Islet of Langerhans (tissue), 1 donor: ENCODE results near the gene C16orf82.

Source experiments
- FAIRE-seq: peaks from one replicate; lab custom pipeline; 2011; peaks lifted over from hg19 to GRCh38; lab: Jason Lieb, UNC

The C16orf82 gene

GRCh38 chr16:27096375-27096774, 29.6 kb downstream of the C16orf82 start:
- FAIRE-seq, result no peak

DNA sequence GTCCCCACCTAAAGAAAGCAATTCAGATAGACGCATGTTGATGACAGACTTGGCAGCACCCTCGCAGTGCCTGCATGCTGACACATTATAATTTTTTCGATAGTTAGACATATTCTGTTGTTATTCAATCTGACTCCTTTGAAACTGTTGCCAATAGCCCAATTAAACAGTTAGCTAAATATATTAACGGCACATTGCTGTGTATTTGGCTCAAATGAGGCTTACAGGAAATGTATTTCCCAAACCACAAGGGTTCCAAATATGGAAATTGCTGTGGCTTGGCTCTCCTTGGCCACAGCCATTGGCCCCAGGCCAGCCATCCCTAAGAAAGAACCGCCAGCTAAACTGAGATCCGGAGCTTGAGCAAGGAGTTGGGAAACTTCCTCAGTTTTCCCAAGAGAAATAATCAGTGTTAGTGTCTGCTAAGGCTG, 31.1 kb downstream of the C16orf82 start:
- FAIRE-seq, result no peak

DNA sequence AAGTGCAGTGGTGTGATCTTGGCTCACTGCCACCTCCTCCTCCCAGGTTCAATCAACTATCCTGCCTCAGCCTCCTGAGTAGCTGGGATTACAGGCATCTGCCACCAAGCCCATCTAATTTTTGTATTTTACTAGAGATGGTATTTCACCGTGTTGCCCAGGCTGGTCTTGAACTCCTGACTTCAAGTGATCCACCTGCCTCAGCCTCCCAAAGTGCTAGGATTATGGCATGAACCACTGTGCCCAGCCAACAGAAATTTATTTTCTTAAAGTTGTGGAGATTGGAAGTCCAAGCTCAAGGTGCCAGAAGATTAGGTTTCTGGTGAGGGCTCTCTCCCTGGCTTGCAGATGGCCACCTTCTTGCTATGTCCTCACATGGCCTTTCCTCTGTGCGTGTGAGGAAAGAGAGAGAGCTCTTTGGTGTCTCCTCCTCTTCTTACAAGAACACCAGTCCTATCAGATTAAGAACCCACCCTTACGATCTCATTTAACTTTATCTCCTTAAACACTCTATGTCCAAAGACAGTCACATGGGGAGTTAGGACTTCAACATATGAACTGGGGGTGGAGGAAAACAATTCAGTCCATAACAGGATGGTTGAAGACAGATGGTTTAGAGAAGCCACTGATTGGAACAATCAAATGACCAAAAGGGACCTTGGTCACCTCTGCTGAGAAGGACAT, 31.8 kb downstream of the C16orf82 start:
- no peak for FAIRE-seq

DNA sequence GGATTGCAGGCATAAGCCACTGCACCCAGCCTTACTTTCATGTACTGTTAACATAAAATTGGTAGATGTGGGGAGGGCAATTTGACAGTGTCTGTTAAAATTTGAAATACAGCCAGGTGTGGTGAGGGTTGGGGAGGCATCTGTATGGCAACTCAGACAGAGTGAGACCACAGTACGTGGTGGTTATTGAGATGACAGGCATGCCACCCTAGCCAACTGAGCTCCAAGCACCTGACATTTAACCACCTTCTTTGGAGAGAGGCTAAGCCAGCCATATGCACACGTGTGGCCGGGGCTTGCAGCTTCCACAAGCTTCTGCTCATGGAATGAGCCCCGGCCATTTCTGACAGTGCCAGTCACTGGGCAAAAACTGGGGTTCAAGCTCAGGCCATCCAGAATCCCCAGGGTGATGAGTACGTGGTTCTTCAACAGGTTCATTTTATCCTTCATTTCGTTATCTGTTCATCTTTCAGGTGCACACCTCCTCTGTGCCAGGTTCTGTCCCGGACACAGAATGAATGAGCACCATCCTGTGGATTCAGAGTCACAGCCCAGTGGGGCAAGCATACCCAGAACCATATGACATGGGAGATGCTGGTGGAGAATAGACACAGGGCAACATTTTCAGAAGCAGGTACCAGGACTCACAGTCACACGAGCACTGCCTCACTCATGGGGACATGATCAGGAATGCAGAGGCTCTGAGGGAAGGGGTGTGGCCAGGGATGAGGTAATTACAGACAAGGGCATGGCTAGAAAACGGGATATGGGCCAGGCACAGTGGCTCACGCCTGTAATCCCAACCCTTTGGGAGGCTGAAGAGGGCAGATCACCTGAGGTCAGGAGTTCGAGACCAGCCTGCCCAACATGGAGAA, 36.2 kb downstream of the C16orf82 start:
- FAIRE-seq, result no peak

DNA sequence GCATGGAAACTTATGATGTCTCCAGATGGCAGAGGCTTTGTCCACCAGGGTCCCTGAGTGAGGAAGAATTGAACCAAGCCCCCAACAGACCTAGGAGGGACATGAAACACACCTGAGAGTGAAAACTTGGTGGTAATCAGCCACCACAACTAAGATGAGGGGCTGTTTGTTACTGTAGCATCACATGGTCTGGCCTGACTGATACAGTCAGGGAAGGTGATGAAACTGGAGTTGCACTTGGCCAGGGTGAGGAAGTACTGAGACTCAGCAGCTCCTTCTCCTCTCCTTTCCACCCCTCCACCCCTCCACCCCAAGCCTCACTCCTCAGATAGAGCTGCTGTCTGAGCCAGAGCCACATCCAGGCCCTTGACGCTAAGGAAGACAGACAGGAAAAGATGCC, 37.2 kb downstream of the C16orf82 start:
- no peak for FAIRE-seq

- FAIRE-seq, result no peak
These were observed 39.6 kb downstream of the C16orf82 start for GRCh38 chr16:27106305-27106704.

DNA sequence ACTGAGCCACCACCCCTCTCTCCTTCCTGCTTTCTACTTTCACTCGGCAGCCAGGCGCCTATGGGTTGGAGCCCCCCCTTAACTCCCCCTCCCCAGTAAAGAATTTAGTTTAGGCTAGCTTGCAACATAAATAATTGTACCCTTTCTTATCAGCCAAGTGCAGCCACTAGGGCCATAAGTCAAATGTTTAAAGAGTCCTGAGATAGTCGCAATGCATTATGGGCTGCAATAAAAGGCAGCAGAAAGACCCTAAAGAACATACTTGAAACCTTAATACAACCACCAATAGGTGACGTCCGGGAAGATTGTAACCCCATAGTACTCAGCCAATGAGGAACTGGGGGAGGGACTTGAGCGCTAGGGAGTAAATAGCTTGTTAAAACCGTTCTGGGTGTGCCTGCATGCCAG, 40.5 kb downstream of the C16orf82 start:
- FAIRE-seq, result no peak

DNA sequence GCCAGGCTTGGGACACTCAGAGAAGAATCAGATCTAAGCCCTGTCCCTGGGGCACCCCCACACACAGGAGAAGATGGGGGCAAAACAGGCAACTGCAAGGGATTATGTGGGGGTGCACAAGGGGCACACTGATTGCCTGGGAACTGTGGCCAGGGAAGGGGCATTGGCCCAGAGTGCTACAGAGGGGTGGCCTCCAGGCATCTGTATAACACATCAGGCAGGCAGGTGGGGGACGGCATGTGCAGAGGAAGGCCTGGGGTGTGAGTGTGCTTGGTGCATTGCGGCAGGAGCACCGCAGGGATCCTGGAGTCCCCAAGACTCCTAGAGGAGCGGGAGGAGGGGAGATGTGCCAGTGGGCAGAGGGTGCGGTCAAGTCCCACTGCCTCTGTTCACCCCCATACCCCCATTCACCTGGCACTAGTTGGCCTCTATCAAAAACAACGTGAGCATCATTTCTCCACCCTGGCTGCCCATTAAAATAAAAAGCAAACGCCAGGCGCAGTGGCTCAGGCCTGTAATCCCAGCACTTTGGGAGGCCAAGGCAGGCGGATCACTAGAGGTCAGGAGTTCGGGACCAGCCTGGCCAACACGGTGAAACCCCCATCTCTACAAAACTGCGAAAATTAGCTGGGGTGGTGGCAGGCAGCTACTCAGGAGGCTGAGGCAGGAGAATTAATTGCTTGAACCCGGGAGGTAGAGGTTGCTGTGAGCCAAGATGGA, 41.5 kb downstream of the C16orf82 start:
- FAIRE-seq, result no peak

GRCh38 chr16:27108826-27109665, 42.3 kb downstream of the C16orf82 start:
- no peak for FAIRE-seq

GRCh38 chr16:27109666-27110523, 43.2 kb downstream of the C16orf82 start:
- FAIRE-seq, result no peak

- FAIRE-seq, result no peak
These were observed 43.8 kb downstream of the C16orf82 start for GRCh38 chr16:27110524-27110896.

DNA sequence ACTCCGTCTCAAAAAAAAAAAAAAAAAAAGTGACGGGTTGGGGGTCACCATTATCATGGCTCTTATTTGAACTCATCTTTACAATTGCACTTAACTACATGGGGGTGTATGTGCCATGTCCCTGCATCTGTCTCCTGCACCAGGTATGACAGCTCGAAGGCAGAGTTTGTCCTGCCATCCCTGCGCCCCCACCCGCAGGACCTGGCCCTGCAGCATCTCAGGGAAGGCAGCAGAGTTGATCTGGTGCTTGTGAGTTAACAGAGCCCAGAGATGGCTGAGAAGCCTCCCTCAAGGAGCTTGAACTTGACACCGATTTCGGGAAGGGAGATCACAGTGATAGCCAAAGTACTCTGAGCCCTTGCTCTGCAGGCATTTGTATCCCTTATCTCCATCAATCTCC, 44.8 kb downstream of the C16orf82 start:
- FAIRE-seq, result no peak

GRCh38 chr16:27112093-27112811, 45.5 kb downstream of the C16orf82 start:
- no peak for FAIRE-seq

DNA sequence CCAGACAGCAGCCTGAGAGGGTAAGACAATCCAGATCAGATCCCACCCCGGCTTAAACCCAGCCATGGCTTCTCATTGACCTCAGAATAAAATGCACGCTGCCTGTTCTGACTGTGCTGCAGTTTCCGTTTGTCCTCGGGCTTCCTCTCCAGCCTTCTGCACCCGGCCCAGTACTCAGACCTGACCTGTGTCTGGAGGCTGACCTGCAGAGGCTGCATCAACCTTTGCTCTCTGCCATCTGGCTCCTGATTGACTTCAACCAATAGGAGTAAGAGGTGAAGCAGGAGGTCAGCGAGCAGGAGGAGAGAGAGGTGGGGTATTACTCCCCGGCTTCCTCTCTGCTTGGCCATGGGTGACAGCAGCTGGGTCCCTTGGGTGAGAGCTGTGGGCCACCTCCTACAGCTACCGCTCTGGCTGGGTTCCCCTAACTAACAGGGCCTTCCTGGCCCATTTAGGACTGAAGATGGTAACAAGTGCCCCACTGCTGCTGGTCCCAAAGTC, 46.7 kb downstream of the C16orf82 start:
- no peak for FAIRE-seq

GRCh38 chr16:27114006-27114405, 47.3 kb downstream of the C16orf82 start:
- FAIRE-seq, result no peak

- no peak for FAIRE-seq
These were observed 51.8 kb downstream of the C16orf82 start for GRCh38 chr16:27118526-27118925.
